ENCODE measurements around the gene BIN1.

The BIN1 gene, protein sequence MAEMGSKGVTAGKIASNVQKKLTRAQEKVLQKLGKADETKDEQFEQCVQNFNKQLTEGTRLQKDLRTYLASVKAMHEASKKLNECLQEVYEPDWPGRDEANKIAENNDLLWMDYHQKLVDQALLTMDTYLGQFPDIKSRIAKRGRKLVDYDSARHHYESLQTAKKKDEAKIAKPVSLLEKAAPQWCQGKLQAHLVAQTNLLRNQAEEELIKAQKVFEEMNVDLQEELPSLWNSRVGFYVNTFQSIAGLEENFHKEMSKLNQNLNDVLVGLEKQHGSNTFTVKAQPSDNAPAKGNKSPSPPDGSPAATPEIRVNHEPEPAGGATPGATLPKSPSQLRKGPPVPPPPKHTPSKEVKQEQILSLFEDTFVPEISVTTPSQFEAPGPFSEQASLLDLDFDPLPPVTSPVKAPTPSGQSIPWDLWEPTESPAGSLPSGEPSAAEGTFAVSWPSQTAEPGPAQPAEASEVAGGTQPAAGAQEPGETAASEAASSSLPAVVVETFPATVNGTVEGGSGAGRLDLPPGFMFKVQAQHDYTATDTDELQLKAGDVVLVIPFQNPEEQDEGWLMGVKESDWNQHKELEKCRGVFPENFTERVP

DNA sequence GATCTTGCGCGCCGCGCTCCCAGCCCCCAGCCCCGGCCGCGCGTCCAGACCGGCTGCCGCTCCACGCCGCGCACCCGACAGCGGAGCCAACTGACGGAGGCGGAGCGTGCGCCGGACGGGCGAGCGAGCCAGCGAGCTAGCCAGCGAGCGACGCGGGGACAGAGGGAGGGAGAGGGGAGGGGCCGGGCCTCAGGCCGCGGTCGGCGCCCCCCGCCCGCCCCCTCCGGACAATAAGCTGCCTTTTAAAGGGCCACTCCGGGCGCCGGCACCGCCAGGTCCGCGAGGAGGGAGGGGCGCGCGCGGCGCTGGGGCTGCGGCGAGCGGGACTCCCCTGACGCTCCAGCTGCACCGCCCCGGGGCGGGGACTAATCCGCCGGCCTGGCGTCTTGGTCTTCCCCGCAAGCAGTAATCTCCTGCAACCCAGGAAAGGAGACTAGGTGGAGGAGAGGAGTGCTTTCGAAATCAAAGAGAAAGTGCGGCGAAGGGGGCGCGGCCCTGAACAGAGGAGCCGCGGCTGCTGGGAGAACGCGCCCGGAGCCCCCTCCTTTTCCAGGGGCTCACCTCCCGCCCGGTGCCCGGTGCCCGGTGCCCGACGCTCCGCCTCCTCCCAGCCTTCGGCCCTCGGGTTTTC, at the start of gene BIN1:
TSS of gene BIN1 (minus strand) at position 164 of the 631 bp plus-strand sequence. CDS start 211 bp downstream, outside the sequence.
- DNase-seq: peak; percentile 53

DNA sequence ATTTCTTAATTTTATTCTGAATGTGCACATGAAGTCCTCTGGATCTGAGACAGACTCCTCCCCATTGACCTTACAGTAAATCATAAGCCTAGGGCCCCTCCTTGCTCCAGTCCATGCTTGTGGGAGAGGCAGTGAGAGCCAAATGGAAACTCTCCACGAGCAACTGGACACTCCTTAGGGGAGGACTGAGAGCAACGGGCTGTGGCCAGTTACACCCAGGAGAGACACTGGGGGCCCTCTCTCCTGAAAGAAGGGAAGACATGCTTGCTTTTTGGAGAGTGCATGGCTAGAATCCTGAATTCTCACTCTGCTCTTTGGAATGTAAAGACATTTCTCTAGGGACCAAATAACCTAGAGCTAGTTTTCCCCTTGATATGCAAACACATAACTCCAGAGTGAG, 49.0 kb upstream of the BIN1 start:
- no peak for DNase-seq

DNA sequence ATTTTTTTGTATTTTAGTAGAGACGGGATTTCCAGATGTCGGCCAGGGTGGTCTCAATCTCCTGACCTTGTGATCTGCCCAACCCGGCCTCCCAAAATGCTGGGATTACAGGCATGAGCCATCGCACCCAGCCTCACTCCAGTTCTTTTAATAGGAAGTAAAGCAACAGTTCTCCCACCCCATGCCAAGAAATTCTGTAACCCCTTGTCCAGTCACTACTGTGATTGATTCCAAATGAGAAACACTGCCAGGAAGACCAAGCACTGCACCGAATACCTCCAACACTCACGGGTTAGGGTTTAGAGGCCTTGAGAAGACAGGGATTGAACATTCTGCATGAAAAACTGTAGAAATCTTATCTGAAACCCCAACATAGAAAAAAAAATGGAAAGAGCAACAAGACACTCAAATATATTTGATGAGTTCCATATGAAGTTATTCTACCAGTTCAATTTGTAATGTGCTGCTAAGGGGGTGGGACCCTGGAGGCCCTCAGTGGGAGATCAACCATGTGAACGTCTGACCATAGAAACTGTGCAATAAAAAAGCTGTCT, 48.2 kb upstream of the BIN1 start:
- no peak for DNase-seq

DNA sequence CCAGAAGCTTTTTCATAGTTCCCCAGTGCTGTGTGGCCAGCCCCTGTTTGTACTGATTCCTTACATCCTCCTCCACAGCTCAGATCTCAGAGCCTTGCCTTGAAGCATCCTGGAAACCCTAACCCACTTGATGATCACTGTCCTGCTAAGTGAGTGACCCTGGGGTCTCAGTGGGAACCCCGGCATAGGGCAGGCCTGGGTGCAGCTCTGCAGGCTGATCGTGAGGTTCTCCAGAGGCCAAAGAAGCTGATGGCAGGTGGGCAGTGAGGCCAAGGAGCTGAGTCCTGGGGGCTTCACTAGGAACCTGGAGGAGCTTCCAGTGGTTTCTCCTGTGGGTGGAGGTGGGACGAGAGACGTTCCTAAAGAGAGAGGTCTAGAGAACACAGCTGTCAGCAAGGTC, 47.4 kb upstream of the BIN1 start:
- no peak for DNase-seq

DNA sequence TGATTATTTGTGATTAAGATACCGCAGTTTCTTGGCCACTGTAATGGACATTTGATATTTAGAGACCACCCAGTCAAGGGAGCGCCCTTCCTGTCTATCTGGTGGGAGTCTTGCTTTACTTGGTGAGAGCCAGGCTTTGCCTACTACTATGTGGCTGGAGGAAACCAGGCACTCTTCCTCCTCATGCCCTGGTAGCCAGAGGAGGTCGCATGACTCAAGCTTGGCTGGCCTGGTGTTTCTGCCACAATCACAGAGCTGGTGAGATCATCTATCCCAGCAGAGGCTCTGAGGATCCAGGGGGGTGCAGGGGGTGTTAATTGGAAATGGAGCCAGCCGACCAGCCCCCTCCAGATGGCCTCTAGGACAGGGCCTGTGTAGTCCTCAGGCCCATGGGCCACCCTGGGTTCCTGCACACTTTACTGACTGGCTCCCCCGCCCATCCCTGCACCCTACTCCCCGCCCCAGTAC, 46.8 kb upstream of the BIN1 start:
- DNase-seq: no peak

DNA sequence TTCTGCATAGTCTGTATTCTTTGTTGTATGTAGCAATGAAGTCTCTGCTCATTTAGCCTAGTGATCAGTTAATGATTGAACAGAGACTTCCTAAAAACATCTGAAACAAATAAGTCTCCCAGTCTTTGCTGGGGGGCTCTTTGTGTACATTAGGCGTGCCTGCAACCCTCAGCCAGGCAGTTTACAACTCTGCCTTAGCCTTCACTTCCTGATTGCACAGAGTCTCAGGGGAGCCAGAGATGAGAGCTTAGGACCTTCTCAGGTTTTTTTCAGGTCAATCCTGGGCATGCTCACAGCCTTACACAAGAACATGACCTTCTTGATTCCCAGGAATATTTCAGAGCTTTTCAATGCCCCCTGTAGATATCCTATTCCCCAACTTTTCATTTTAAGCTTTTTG, 44.0 kb upstream of the BIN1 start:
- no peak for DNase-seq

DNA sequence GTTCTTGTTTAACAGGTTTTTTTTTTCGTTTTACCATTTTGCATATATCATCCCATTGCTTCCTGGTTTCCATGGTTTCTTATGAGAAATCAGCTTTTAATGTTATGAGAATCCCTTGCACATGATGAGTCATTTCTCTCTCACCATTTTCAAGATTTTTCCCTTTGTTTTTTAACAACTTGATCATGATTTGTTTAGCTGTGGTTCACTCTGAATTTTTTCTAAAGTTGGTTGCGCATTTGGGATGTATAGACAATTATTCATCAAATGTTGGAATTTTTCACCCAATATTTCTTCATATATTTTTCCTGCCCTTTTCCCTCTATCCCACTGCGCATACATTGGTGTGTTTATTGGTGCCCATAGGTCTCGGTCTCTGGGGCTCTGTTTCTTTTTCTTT, 42.4 kb upstream of the BIN1 start:
- DNase-seq: no peak

DNA sequence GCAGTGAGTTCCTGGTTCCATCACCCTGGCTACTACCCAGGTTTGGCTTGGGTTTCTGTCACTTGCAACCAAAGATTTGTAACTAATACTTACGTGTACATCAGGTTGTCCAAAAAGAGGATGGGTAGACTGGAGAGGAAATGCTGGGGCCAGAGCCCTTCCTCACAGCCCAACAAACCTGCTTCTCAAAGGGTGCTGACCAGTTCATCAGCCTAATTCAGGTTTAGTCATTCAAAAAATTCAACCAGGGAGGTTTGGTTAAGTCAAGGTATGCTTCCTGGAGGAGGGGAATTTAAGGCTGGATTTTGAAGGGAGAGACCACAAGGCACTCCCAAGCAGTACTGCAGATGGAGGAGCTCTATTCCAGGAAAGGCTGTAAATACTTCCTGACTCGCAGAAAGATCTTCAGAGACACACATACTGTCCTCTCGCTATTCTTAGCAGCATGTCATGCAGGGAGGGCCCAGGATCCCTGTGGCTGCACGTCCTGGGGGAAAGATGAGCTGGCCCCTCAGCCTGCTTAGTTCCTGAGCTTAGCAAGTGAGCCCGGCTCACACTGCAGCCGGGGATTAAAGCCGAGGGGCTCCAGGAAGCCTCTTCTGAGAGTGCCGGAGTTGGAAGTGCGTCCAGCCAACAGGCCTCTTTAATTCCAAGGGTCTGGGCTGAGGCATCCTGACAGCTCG, 40.0 kb upstream of the BIN1 start:
- no peak for DNase-seq

DNA sequence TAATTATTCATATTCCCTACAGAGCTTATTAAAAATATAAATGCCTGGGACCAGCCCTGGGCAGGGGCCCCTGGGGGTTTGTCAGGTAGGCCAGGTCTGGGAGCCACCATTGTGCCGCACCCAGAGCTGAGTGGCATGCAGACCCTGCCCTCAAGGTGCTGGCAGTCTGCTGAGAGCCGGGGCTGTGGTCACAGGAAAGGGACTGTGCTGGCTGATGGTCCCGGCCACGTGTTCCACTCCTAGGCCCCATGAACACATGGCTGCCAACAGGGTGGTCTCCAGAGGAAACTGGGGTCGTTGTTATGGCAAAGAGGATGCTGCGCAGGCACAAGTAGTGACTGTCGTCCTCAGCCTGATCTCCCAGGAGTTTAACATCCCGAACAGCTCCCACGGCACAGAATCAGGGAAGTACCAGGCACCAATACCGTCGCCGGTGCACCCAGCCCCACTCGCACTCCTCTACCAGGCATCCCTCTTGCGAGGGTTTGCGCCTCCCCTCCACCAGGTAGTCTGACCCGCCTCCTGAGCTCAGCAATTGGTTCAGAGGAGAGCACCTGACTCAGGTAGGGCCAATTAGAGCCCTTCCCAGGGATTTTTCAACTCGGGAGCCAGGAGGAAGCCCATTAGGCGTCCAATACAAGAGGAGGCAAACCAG, 39.2 kb upstream of the BIN1 start:
- DNase-seq: no peak

DNA sequence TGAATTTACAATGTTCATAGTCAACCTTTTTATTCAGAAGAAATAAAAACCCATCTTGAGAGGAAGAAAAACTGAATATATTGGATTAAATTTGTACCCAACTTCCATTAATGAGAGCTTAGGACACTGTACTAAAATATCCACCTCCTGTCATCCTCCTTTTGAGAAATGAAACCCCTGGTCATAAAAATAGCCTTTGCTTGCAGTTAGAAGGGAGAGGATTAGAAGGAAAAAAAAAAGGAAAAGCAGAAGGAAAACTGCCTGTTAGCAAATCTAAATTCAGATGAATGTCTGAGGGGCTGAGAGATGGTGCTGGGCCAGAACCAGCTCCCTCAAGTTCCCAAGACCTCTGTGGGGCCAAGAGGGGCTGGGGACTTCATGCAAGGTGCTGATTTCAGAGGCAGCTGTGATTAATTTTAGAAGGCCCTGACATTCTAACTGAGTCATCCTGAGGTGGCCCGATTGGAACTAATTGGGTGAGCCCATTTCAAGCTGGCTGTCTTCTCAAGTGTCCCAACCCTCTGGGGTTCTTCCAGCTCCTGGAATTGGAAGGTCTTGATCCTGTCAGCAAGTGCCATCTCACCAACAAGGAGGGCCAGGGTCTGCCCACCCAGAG, 38.4 kb upstream of the BIN1 start:
- no peak for DNase-seq

DNA sequence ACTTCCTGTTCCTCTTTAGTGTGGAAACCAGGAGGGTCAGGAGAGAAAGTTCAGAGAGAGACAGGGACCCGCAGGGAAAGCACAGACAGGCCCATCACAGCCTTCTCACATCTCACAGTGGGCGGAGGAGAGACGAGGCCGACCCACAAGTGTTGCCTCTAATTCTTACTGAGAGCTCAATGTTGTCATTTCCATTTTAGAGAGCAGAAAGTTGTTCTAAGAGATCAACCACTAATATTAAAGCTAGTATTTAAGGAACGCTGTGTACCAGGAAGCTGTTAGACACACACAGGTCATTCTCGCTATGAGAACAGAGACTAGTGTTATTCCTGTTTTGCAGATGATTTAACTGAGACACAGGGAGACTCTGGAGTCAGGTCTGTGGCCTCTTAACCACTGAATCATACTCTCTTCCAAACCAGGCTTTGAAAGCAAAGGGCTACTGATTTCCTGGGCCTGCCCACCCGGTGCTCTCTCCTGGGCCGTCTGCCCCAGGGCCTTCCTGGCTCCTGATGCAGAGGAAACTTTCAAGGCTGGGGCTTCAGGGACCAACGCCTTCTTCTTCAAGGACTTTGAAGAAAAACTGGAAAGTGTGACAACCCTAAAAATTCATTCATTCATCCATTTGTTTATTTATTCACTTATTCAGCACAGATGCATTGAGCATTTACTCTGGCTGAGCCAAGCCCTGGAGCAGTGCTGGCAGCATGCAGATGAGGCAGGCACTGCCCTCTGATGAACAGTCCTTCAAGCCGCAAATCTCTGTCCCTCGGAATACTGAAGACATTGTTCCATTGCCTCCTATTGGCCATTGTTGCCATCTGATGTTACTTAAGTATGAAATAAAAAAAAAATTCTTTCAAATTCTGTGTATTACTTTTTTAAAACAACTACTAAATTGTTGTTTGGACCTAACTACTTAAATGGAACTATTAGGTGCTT, 37.2 kb upstream of the BIN1 start:
- DNase-seq: no peak

DNA sequence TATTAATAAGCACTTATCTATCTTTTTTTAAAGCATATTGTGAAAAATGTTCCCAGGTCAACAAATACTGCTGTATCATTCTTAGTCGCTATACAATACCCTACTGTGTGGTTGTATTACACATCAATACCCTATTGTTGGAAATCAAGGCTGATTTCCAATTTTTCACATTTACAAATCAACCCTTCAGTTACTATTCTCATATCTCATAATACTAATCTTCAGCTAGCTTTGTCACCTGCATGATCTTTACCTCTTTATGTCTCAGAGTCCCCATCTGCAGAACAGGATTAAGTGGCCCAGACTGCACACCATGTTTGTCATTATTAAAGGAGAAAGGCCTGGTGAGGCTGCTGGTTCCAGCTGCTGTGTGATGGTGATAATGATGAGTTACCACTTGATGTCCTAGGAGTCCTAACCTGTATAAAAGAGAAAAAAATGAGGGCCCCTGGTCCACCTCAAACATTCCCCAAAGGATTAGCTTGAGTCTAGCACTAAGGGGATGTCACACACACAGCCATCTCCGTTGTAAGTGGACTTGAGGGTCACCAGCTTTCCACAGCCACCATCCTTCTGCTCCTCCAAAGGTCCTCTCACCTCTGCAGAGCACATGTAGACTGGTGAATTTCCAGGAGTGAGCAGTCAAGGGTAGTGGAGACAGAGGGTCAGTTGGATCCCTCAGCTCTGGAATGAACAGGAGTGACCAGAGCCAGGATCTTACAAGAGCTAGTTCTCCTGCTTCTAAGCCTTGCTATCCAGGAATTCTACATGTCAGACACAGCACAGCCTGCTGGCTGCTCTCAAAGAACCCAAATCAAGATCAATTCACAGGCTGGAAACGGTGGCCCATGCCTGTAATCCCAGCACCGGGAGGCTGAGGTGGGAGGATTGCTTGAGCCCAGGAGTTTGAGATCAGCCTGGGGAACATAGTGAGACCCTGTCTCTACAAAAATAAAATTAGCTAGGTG, 36.0 kb upstream of the BIN1 start:
- DNase-seq: no peak

DNA sequence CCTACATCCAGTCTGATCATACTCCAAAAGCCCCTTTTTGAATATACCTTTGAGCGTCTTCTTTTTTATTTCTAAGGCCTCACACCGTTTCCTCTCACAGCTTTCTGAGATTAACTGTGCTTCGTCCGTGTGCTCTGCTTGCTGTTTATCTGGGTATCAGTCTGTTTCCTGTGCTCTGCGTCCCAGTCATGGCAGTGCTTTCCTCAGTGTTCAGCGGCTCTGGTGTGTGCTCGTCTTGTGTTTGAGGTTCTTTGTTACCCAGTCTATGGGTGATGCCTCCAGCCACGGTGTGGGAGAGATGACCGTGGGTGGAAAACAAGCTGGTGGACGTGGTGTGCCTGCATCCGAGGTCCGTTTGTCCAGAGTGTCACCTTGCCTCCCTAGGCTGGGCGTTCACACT, 33.6 kb upstream of the BIN1 start:
- DNase-seq: no peak

DNA sequence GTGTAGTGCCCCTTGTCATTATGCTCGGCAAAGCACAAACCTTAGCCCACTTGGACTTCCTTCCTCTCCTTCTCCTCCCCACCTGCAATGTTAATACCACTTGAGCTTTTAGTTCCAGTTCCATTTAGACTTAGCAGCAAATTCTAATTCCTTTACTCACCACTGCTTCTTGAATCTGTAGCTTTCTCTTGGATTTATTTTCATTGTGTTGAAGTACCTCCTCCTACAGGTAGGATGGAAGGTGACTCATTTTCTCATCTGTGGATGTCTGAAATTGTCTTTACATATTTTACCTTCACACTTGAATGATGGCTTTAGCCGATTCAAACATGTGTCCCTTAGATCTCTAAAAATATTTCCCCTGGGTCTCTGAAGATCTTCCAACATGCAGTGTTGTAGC, 32.8 kb upstream of the BIN1 start:
- DNase-seq: no peak

DNA sequence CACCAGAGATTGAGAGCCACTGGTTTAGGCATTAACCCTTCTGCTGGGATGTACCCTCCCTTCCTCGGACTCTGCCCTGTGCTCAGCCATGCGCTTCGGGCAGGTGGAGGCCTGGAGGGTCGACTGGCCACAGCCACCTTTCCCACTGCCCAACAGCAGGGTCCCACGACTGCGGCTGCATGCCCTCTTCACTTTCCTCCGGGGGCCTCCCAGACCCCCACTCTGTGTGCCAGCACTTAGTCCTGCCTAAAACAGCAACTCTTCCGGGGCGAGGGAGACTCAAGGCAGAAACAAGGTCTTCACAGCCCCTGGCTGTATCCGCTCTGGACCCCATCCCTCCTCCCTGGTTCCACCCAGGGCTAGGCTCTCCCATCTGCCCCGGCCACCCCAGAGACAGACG, 31.3 kb upstream of the BIN1 start:
- DNase-seq: no peak

DNA sequence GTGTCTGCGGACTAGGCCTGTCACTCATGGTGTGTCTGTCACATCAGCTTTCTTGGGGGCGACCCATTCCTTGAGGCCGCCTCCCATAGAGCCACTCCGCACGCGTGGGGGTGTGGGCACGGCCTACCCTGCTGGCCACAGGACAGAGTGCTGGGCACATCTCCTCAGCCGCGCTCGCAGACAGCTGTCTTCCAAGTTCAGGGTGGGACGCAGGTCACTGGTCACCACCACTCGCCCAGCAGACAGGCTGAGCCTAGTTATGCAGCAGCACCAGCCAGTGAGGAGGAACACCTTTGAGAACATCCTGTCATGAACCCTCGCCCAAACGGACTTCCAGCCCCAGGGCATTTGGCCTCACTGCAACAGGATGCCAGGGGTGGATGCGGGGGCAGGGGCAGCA, 30.8 kb upstream of the BIN1 start:
- DNase-seq: no peak

DNA sequence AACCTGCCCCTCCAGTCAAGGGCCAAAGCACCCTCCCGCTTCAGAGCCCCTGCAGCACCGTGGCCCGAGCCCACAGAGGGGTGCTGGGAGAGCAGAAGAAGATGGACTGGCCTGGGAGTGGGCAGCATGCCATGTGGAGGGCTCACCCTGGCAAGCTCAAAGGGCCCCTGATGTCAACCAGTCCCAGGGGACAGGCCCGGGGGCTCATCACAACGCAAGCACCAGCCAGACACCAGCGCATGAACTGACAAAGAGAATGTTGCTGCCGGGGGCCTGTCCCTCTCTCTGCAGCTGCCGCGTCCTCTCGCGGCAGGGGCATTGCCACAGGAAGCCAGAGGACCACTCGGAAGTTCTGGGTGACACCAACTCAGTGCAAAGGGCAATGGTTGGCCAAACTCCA, 30.3 kb upstream of the BIN1 start:
- DNase-seq: no peak

DNA sequence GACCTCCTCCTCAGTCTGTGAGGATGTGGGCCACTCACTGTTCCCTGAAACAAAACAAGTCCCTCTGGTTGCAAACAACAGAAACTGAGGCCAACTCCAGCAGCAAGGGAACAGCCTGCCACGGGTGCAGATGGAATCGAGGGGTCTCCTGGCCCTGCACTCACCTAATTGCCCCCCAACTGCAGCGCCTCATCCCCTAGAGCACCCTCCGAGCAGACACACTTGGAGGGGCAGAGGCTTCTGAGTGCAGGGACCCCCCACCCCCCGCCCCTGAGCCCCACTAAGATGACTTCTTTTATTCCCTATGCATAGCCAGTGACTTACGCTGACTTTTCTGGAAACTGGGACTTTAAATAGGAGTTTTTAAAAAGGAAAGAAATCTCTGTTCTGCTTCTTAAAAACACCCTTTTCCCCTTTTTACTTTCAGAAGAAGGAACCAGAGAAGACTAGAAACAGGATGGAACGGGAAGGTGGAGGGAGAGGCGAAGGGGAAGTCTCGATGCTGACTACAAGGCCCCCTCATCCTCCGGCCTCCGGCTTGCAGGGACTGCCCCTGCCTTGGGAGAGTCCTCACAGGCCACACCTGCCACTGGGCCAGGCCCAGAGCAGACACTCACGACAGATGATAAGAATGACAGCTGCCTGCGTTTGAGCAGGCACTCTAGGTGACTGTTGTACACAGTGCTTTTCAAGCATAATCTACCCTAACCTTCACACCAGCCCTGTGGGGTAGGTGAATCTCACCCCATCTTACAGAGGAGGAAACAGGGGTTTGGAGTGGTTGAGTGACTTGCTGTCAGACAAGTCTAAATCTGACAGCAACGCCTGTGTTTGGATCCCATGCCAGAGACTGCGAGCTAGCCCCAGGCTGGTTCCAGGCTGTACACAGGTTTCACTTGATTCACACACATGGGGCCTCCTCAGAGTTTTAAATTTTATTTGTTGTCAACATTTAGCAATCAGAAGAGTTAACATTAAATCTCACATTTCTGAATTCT, 28.2 kb upstream of the BIN1 start:
- DNase-seq: no peak

DNA sequence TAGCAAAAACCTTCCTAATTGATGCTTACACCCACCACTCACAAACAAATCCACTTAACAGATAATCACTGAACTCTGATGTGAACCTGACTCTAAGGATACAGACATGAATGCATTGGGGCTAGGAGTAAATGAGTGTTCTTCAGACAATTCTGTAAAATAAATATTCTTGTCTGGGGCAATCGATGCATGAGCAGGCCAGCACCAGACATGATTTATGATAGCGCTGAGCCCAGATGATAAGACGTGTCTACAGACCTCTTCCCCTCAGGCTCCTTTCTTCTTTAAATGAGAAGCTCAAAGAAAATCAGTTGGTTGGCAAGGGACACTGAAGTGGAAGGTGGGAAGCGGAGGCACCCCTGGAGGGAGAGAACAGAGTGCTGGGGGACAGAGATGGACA, 27.3 kb upstream of the BIN1 start:
- no peak for DNase-seq

Measured in activated effector memory CD4-positive, alpha-beta T cell treated with Interleukin-2 at 50 U/mL for 16 hours (primary cell).